Chondrocyte (in vitro differentiated cells): ENCODE data around the gene ZNF787. TPM values are rescaled to one million over a fixed set of nuclear protein-coding genes. Genes with fewer than 3 reads are reported as not detected.

Experiments used
- DNase-seq: peaks from one replicate; pipeline ENCODE4 v3.0.0; 2021; ENCODE audit warnings: mixed read lengths, low spot score
- H3K27ac Mint-ChIP-seq: one replicate; pipeline ENCODE4 v1.8.0; 2021; ENCODE audit warnings: mild to moderate bottlenecking, moderate library complexity, mixed read lengths; ENCODE audit not compliant: unreplicated experiment
- H3K27me3 Mint-ChIP-seq: 2 replicates; pipeline ENCODE4 v1.8.0; 2021; ENCODE audit warnings: low read depth, mixed read lengths
- H3K36me3 Mint-ChIP-seq: 2 replicates; pipeline ENCODE4 v1.8.0; 2021; ENCODE audit warnings: low read depth, mixed read lengths
- H3K4me1 Mint-ChIP-seq: 2 replicates; pipeline ENCODE4 v1.8.0; 2021; ENCODE audit warnings: low read depth, mild to moderate bottlenecking, mixed read lengths
- H3K4me3 Mint-ChIP-seq: one replicate; pipeline ENCODE4 v1.8.0; 2021; ENCODE audit warnings: mild to moderate bottlenecking, moderate library complexity, mixed read lengths; ENCODE audit not compliant: unreplicated experiment
- H3K9me3 Mint-ChIP-seq: 2 replicates; pipeline ENCODE4 v1.8.0; 2021; ENCODE audit warnings: low read depth, mixed read lengths
- CTCF ChIP-seq: fragments of 200-600 bp; sonication (generic); IDR thresholded peaks from 2 replicates; pipeline ENCODE4 v1.5.0; 2021; ENCODE audit warnings: antibody characterized with exemption, mild to moderate bottlenecking, moderate library complexity
- total RNA-seq: library from RNA; stranded (reverse); gene quantifications from 3 replicates; pipeline ENCODE4 v1.2.1, GENCODE V29; 2021

The ZNF787 gene
- total RNA-seq, 1 donor from 2014 or later: 26.5 TPM

GRCh38 chr19:56140583-56141416 lies 19.7 kb upstream of the ZNF787 start, which contains the start of gene ZNF444:
Gene ZNF444 (plus strand): TSS chr19:56141287. CDS start chr19:56146912, 5,625 bp downstream.
- Mint-ChIP-seq H3K4me1 (peaks cover 30% of the 10 kb centered on the region), H3K27ac (peak within 1 kb of the TSS; percentile 96), H3K36me3 (no peaks in the 10 kb centered on the region), H3K9me3 (no peaks in the 10 kb centered on the region), H3K27me3 (no peaks in the 10 kb centered on the region), H3K4me3 (peak within 1 kb of the TSS; percentile 83)
- TF ChIP-seq CTCF: no peak
- DNase-seq: peak; percentile 100

- H3K27me3 Mint-ChIP-seq: no peaks in the 10 kb centered on the region
- TF ChIP-seq CTCF: no peak
- H3K4me3 Mint-ChIP-seq: peak overlapping the region; percentile 83
- no peaks in the 10 kb centered on the region for H3K36me3 Mint-ChIP-seq
- H3K9me3 Mint-ChIP-seq: no peaks in the 10 kb centered on the region
- no peak for DNase-seq
- peaks cover 30% of the 10 kb centered on the region for H3K4me1 Mint-ChIP-seq
- H3K27ac Mint-ChIP-seq: peak overlapping the region; percentile 96
These were observed 18.9 kb upstream of the ZNF787 start for GRCh38 chr19:56139847-56140582.

- peaks cover 32% of the 10 kb centered on the region for H3K4me1 Mint-ChIP-seq
- H3K36me3 Mint-ChIP-seq: no peaks in the 10 kb centered on the region
- H3K4me3 Mint-ChIP-seq: no peak overlapping the region
- H3K27ac Mint-ChIP-seq: no peak overlapping the region
- no peak for TF ChIP-seq CTCF
- no peak for DNase-seq
- no peaks in the 10 kb centered on the region for H3K27me3 Mint-ChIP-seq
- H3K9me3 Mint-ChIP-seq: no peaks in the 10 kb centered on the region
These were observed 17.0 kb upstream of the ZNF787 start for GRCh38 chr19:56138069-56138468.

- H3K4me3 Mint-ChIP-seq: no peak overlapping the region
These were observed 16.3 kb upstream of the ZNF787 start for GRCh38 chr19:56137405-56137804.

More at GRCh38 chr19:56137405-56137804, 16.3 kb upstream of the ZNF787 start:
- no peak for TF ChIP-seq CTCF
- Mint-ChIP-seq H3K4me1 (peaks cover 27% of the 10 kb centered on the region), H3K9me3 (no peaks in the 10 kb centered on the region), H3K36me3 (no peaks in the 10 kb centered on the region), H3K27me3 (no peaks in the 10 kb centered on the region), H3K27ac (no peak overlapping the region)
- no peak for DNase-seq
